Hepatocyte (in vitro differentiated cells): Measurements from ENCODE around the gene TM9SF4.
"Not testable (repeated sequence)": the region's sequence is repeated elsewhere in the genome, so short reads cannot be mapped to it uniquely, and the experiment has no call there.

Experiments used
- EZH2 ChIP-seq: fragments of 200-600 bp; sonication (generic); IDR thresholded peaks from 2 replicates; pipeline ENCODE4 v1.6.1; 2016; ENCODE audit warnings: antibody characterized with exemption, mild to moderate bottlenecking, borderline replicate concordance
- TF ChIP-seq, protein P1 (sequence below): fragments of 200-600 bp; sonication (generic); IDR thresholded peaks from 2 replicates; pipeline ENCODE4 v1.5.1; 2016; ENCODE audit warnings: antibody characterized with exemption, mild to moderate bottlenecking; ENCODE audit not compliant: poor library complexity

DNA sequence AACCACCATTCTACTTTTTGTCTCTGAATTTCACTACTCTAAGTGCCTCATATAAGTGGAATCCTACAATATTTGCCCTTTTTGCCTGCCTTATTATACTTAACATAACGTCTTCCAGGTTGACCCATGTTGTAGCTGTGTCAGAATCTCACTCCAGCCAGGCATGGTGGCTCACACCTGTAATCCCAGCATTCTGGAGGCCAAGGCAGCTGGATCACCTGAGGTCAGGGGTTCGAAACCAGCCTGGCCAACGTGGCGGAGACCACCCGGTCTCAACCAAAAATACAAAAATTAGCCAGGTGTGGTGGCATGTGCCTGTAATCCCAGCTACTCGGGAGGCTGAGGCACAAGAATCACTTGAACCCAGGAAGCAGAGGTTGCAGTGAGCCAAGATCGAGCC is 68.2 kb downstream of the TM9SF4 start:
- TF ChIP-seq, protein P1, sequence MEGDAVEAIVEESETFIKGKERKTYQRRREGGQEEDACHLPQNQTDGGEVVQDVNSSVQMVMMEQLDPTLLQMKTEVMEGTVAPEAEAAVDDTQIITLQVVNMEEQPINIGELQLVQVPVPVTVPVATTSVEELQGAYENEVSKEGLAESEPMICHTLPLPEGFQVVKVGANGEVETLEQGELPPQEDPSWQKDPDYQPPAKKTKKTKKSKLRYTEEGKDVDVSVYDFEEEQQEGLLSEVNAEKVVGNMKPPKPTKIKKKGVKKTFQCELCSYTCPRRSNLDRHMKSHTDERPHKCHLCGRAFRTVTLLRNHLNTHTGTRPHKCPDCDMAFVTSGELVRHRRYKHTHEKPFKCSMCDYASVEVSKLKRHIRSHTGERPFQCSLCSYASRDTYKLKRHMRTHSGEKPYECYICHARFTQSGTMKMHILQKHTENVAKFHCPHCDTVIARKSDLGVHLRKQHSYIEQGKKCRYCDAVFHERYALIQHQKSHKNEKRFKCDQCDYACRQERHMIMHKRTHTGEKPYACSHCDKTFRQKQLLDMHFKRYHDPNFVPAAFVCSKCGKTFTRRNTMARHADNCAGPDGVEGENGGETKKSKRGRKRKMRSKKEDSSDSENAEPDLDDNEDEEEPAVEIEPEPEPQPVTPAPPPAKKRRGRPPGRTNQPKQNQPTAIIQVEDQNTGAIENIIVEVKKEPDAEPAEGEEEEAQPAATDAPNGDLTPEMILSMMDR, result not testable (repeated sequence)
- not testable (repeated sequence) for TF ChIP-seq EZH2
